Testis (tissue), 3 donors: ENCODE measurements around the gene LARGE1. TPM values are rescaled to one million over a fixed set of nuclear protein-coding genes. Genes with fewer than 3 reads are reported as not detected.

Source experiments
- DNase-seq: peaks from one replicate; pipeline ENCODE4 v3.0.0-alpha.2; 2019
- H3K27ac ChIP-seq, 2 donors: fragments of 200-600 bp; sonication (generic); one replicate each; pipeline ENCODE4 v1.5.1; 2019
- H3K27me3 ChIP-seq: fragments of 200-600 bp; sonication (generic); one replicate; pipeline ENCODE4 v1.5.1; 2019
- H3K36me3 ChIP-seq: fragments of 200-600 bp; sonication (generic); one replicate; pipeline ENCODE4 v1.5.1; 2017; ENCODE audit warnings: low read depth; ENCODE audit errors: missing control alignments
- H3K4me1 ChIP-seq: fragments of 200-600 bp; sonication (generic); one replicate; pipeline ENCODE4 v1.5.1; 2019
- H3K4me3 ChIP-seq, 2 donors: fragments of 200-600 bp; sonication (generic); one replicate each; pipeline ENCODE4 v1.5.1; 2017 to 2019
- H3K9me3 ChIP-seq: fragments of 200-600 bp; sonication (generic); one replicate; pipeline ENCODE4 v1.5.1; 2017
- POLR2A ChIP-seq: fragments of 450-650 bp; IDR thresholded peaks from one replicate; pipeline ENCODE4 v1.6.1; 2017; ENCODE audit warnings: antibody characterized with exemption, mild to moderate bottlenecking, moderate library complexity
- whole genome bisulfite sequencing, 2 donors: methylation state at CpG; one replicate each; pipeline ENCODE4 v1.1.5; 2018; 5-methylcytosine and 5-hydroxymethylcytosine counted together
- intact Hi-C: fragments of 100-400 bp; cut with DNase I; formaldehyde crosslinking; loops from one replicate; pipeline ENCODE4 v1.15.1; 2023; ENCODE audit warnings: low total_unique reads
- polyA plus RNA-seq: library from polyadenylated mRNA; stranded (reverse); fragments of 350-450 nt; fragmentation: Illumina TruSeq; extraction: RNeasy Lipid Tissue Mini Kit (QIAGEN cat#74804); gene quantifications from one replicate; pipeline ENCODE4 v1.2.3, GENCODE V29; 2014; ENCODE audit warnings: low read depth, low replicate concordance; ENCODE audit not compliant: insufficient read depth
- total RNA-seq, 2 donors: library from RNA; depleted of rRNA; stranded (reverse); fragments of >200 nt; gene quantifications; one replicate each; pipeline ENCODE4 v1.2.3, GENCODE V29; 2016
- TF ChIP-seq, protein P1 (sequence below), 3 experiments: fragments of 450-650 bp in 2 of 3; fragments of 200-600 bp in 1 of 3; sonication (generic) in 1 of 3; IDR thresholded peaks; one replicate each; pipeline ENCODE4 v1.5.1; 2016 to 2019; ENCODE audit warnings: antibody characterized with exemption in 3 of 3, mild to moderate bottlenecking in 2 of 3, moderate library complexity in 1 of 3

LARGE1 gene
- total and polyA plus RNA-seq, 3 donors from 2014 or later: 19.5 to 27.3 (median 21.8) TPM

DNA sequence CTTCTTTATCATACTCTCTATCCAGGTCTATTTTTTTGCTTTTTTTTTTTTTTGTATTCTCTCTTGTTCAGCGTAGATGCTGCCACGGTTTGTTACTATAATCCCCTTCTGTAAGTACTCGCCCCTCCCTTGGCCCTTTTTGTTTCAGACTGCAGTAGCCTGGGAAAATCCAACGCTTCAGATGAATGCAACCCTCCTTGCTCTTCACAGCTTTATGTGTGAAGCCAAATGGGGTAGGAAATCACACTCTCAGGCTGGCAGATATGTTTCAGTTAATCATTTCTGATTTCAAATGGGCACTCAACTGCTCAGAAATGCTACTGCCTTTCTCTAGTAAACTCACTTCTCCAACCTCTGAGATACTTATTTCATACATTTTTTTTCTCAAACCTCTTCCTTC is 149.1 kb downstream of the LARGE1 start:
- no peak overlapping the region for H3K27ac ChIP-seq
- TF ChIP-seq, protein P1, sequence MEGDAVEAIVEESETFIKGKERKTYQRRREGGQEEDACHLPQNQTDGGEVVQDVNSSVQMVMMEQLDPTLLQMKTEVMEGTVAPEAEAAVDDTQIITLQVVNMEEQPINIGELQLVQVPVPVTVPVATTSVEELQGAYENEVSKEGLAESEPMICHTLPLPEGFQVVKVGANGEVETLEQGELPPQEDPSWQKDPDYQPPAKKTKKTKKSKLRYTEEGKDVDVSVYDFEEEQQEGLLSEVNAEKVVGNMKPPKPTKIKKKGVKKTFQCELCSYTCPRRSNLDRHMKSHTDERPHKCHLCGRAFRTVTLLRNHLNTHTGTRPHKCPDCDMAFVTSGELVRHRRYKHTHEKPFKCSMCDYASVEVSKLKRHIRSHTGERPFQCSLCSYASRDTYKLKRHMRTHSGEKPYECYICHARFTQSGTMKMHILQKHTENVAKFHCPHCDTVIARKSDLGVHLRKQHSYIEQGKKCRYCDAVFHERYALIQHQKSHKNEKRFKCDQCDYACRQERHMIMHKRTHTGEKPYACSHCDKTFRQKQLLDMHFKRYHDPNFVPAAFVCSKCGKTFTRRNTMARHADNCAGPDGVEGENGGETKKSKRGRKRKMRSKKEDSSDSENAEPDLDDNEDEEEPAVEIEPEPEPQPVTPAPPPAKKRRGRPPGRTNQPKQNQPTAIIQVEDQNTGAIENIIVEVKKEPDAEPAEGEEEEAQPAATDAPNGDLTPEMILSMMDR (IDR thresholded peaks at IDR 0.05): no peak
- no peak for TF ChIP-seq POLR2A
- no peaks in the 10 kb centered on the region for H3K4me1 ChIP-seq
- WGBS, 2 donors: 88 to 95% methylated on average over 4 of the region's 4 CpGs
- no peaks in the 10 kb centered on the region for H3K27me3 ChIP-seq
- H3K9me3 ChIP-seq: no peaks in the 10 kb centered on the region
- intact Hi-C loops: no loop called here
- no peaks in the 10 kb centered on the region for H3K36me3 ChIP-seq
- H3K4me3 ChIP-seq: no peak overlapping the region
- no peak for DNase-seq

DNA sequence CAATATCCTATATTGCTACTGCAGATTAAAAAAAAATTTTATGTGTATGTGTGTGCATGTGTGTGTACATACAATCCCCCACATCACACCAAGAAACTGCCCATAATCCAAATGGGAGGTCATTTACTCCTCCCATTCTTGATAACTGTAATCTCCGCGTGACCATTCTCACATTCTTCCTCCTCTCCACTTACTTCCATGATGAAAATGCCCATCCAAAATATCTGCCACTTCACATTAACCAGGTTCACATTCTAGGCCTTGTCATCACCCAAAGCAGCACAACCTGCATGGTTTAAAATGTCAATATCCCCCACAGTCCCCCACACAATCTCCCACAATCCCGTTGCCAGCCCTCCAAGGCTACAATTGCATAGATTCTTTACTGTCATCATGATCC is 149.6 kb downstream of the LARGE1 start:
- Histone ChIP-seq H3K36me3 (no peaks in the 10 kb centered on the region), H3K4me3 (no peak overlapping the region), H3K27ac (no peak overlapping the region), H3K4me1 (no peaks in the 10 kb centered on the region), H3K27me3 (no peaks in the 10 kb centered on the region), H3K9me3 (no peaks in the 10 kb centered on the region)
- intact Hi-C loops: no loop called here
- 91 to 93% methylated on average over 3 of the region's 3 CpGs for WGBS, 2 donors
- DNase-seq: no peak
- TF ChIP-seq POLR2A: no peak
- TF ChIP-seq, protein P1 (IDR thresholded peaks at IDR 0.05): no peak

DNA sequence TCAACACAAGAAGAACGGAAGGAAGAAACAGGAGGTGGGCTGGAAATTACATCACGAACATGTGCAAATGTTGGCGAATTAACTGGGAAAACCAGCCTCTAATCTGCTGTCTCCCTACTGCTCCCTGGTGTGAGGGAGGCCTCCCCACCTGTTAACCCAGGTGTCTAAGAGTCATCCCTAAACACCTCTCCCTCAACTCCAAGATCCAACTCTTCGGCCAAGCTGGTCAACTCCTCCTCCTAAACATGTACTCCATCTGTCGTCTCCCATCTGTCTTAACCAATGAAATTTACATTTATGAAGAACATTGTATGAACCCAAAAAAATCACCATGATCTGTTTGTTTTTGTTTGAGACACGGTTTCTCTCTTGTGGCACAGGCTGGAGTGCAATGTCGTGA is 154.2 kb downstream of the LARGE1 start:
- Histone ChIP-seq H3K27me3 (no peaks in the 10 kb centered on the region), H3K9me3 (no peaks in the 10 kb centered on the region), H3K27ac (no peak overlapping the region), H3K4me3 (no peak overlapping the region), H3K36me3 (no peaks in the 10 kb centered on the region), H3K4me1 (no peaks in the 10 kb centered on the region)
- intact Hi-C loops: no loop called here
- no peak for DNase-seq
- no peak for TF ChIP-seq POLR2A
- TF ChIP-seq, protein P1 (IDR thresholded peaks at IDR 0.05): no peak
- WGBS, 2 donors: 86 to 93% methylated on average over 7 of the region's 7 CpGs

DNA sequence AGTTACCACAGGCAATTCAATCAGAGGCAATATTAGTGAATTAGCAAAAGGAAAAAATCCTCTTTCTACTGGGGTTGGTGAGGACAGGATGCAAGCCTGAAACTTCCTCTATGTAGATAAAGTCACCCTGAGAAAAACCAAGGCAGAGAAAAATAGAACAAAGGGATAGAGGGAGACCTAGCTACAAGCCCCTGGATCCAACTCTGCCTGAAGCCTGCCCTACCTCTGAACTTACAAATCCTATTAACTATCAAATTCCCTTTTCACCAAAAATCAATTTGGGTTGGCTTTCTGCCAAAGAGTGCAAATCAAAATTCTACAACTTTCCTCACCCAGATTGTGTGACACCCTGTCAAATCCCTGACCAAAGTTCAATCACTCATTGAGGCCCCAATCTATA is 161.3 kb downstream of the LARGE1 start:
- no peak for DNase-seq
- H3K9me3 ChIP-seq: no peaks in the 10 kb centered on the region
- no peaks in the 10 kb centered on the region for H3K4me1 ChIP-seq
- H3K36me3 ChIP-seq: no peaks in the 10 kb centered on the region
- no peak overlapping the region for H3K27ac ChIP-seq
- TF ChIP-seq, protein P1 (IDR thresholded peaks at IDR 0.05): no peak
- no peak for TF ChIP-seq POLR2A
- H3K4me3 ChIP-seq: no peak overlapping the region
- H3K27me3 ChIP-seq: no peaks in the 10 kb centered on the region
- intact Hi-C loops: no loop called here

DNA sequence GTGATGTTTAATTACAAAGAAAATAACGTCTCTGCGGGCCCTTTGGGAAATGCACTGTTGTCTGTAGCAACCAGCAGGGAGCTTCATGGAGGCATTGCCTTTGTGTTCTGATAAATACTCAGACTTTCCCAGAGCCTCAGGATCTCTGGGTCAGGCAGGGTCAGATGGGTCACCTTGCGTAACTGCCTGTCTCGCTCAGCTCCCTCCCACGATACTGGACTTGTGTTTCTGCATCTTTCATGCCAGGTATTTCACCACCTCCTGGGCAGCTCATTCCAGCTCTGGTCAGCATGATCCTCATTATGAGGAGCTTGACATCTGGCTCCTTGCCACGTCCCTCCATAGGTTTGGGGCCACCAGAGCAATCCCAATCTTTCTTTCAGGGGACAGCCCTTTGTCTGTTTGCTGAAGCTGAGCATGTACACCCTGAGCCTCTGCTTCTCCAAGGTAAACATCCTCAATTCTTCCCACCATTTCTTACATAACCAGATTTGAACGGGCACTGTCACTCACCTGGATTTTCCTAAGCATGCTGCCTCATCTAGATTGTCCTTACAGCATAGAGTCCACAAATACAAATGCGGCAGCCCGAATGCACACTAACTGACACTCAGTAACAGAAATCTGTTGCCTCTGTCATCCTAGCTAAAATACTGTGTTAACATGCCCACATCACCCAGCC is 162.3 kb downstream of the LARGE1 start:
- no peaks in the 10 kb centered on the region for H3K36me3 ChIP-seq
- no peak overlapping the region for H3K4me3 ChIP-seq
- intact Hi-C loops: no loop called here
- no peaks in the 10 kb centered on the region for H3K27me3 ChIP-seq
- H3K27ac ChIP-seq: no peak overlapping the region
- H3K9me3 ChIP-seq: no peaks in the 10 kb centered on the region
- TF ChIP-seq, protein P1 (IDR thresholded peaks at IDR 0.05): no peak
- TF ChIP-seq POLR2A: no peak
- DNase-seq: no peak
- 64 to 81% methylated on average over 9 of the region's 9 CpGs for WGBS, 2 donors
- no peaks in the 10 kb centered on the region for H3K4me1 ChIP-seq
